KMS-11 (cell line): ENCODE data around the gene TCF4.

ENCODE experiments used
- H2AFZ ChIP-seq: fragments of 200-600 bp; sonication (generic); 2 replicates; pipeline ENCODE4 v1.6.1; 2016; ENCODE audit warnings: antibody characterized with exemption, mixed run types, low read depth
- H3K27ac ChIP-seq: fragments of 200-600 bp; sonication (generic); 2 replicates; pipeline ENCODE4 v1.6.1; 2016; ENCODE audit warnings: mild to moderate bottlenecking, mixed run types
- H3K27me3 ChIP-seq: fragments of 200-600 bp; sonication (generic); 2 replicates; pipeline ENCODE4 v1.6.1; 2017; ENCODE audit warnings: mild to moderate bottlenecking, low read depth, mixed run types, moderate library complexity; ENCODE audit not compliant: insufficient read depth
- H3K36me3 ChIP-seq: fragments of 200-600 bp; sonication (generic); 2 replicates; pipeline ENCODE4 v1.6.1; 2017; ENCODE audit warnings: mild to moderate bottlenecking, mixed run types; ENCODE audit not compliant: insufficient read depth
- H3K4me1 ChIP-seq: fragments of 200-600 bp; sonication (generic); 2 replicates; pipeline ENCODE4 v1.6.1; 2016; ENCODE audit warnings: mild to moderate bottlenecking, low read depth, mixed run types; ENCODE audit not compliant: poor library complexity, severe bottlenecking
- H3K4me2 ChIP-seq: fragments of 200-600 bp; sonication (generic); 2 replicates; pipeline ENCODE4 v1.7.0; 2016; ENCODE audit warnings: mild to moderate bottlenecking, mixed run types
- H3K4me3 ChIP-seq: fragments of 200-600 bp; sonication (generic); IDR thresholded peaks from 2 replicates; pipeline ENCODE4 v1.6.1; 2017; ENCODE audit warnings: low read depth, low read length, mixed read lengths; ENCODE audit not compliant: insufficient read depth
- H3K79me2 ChIP-seq: fragments of 200-600 bp; sonication (generic); 2 replicates; pipeline ENCODE4 v1.6.1; 2016; ENCODE audit warnings: low read depth, mixed run types; ENCODE audit not compliant: insufficient read depth
- H3K9ac ChIP-seq: fragments of 200-600 bp; sonication (generic); 2 replicates; pipeline ENCODE4 v1.6.1; 2016; ENCODE audit warnings: mild to moderate bottlenecking, mixed run types
- H4K20me1 ChIP-seq: fragments of 200-600 bp; sonication (generic); 2 replicates; pipeline ENCODE4 v1.6.1; 2016; ENCODE audit warnings: mild to moderate bottlenecking, mixed run types; ENCODE audit not compliant: insufficient read depth
- CTCF ChIP-seq: fragments of 200-600 bp; sonication (generic); conservative IDR thresholded peaks from 2 replicates; pipeline ENCODE4 v1.6.1; 2017; ENCODE audit warnings: low read depth, mild to moderate bottlenecking, antibody characterized with exemption, low read length, moderate library complexity, mixed read lengths

TCF4 gene

GRCh38 chr18:55419132-55419946 is 168.7 kb downstream of the TCF4 start:
- Histone ChIP-seq H3K4me1 (peaks cover 13% of the 10 kb centered on the region), H3K4me2 (no peak overlapping the region), H4K20me1 (no peaks in the 10 kb centered on the region), H3K36me3 (no peaks in the 10 kb centered on the region), H3K79me2 (peaks cover 4% of the 10 kb centered on the region; the same call in 1 of the 2 replicates), H3K9ac (no peak overlapping the region), H3K27ac (no peak overlapping the region), H2AFZ (no peak overlapping the region), H3K4me3 (no peak overlapping the region), H3K27me3 (no peaks in the 10 kb centered on the region)
- no peak for TF ChIP-seq CTCF

DNA sequence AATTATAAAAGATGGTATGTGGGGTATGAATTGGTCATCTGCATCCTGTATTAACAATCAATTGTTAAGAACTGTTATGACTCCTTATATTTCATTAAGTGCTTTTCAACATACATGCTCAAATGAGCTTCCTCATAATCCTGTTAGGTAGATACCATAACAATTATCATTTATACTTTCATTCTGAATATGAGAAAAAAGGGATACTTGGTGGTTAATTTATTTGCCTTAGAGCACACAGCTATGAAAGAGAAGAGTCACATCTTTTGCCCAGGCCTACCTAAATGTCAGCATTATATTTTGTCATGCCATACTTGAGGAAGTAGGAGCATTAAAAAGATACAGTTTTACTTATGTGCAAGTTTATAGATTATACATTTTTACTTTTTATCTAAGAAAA is 169.6 kb downstream of the TCF4 start:
- no peak for TF ChIP-seq CTCF
- no peaks in the 10 kb centered on the region for H3K27me3 ChIP-seq
- no peaks in the 10 kb centered on the region for H3K36me3 ChIP-seq
- peaks cover 13% of the 10 kb centered on the region for H3K4me1 ChIP-seq
- H3K4me2 ChIP-seq: no peak overlapping the region
- H3K27ac ChIP-seq: no peak overlapping the region
- peaks cover 6% of the 10 kb centered on the region; the same call in 1 of the 2 replicates for H3K79me2 ChIP-seq
- H2AFZ ChIP-seq: no peak overlapping the region
- H3K4me3 ChIP-seq: no peak overlapping the region
- H4K20me1 ChIP-seq: no peaks in the 10 kb centered on the region
- no peak overlapping the region for H3K9ac ChIP-seq

GRCh38 chr18:55416791-55417190 is 171.2 kb downstream of the TCF4 start:
- no peak for TF ChIP-seq CTCF
- Histone ChIP-seq H3K27ac (no peak overlapping the region), H3K79me2 (peaks cover 14% of the 10 kb centered on the region; the same call in 1 of the 2 replicates), H3K4me3 (no peak overlapping the region), H3K4me1 (peaks cover 13% of the 10 kb centered on the region), H3K36me3 (no peaks in the 10 kb centered on the region), H4K20me1 (no peaks in the 10 kb centered on the region), H2AFZ (no peak overlapping the region), H3K27me3 (no peaks in the 10 kb centered on the region), H3K4me2 (no peak overlapping the region), H3K9ac (no peak overlapping the region)

- Histone ChIP-seq H3K4me2 (no peak overlapping the region), H3K4me3 (no peak overlapping the region), H3K9ac (no peak overlapping the region), H3K4me1 (peaks cover 13% of the 10 kb centered on the region), H3K79me2 (peaks cover 14% of the 10 kb centered on the region; the same call in 1 of the 2 replicates), H4K20me1 (no peaks in the 10 kb centered on the region), H3K27ac (no peak overlapping the region), H2AFZ (no peak overlapping the region), H3K27me3 (no peaks in the 10 kb centered on the region), H3K36me3 (no peaks in the 10 kb centered on the region)
- peak; percentile 98 for TF ChIP-seq CTCF
Observed at GRCh38 chr18:55415258-55415871, 172.6 kb downstream of the TCF4 start.
